OCI-LY3 (cell line): ENCODE data around the gene ERC1.

Experiments
- CTCF ChIP-seq: fragments of 200-600, 300-600 bp; sonication (generic); IDR thresholded peaks from 2 replicates; pipeline ENCODE4 v1.5.1; 2014; ENCODE audit warnings: antibody characterized with exemption, low read length, low read depth
- EZH2phosphoT487 ChIP-seq: fragments of 200-600 bp; shearing (Covaris generic); IDR thresholded peaks from 2 replicates; pipeline ENCODE4 v1.6.1; 2018; ENCODE audit warnings: antibody characterized with exemption, mixed run types, low read depth

DNA sequence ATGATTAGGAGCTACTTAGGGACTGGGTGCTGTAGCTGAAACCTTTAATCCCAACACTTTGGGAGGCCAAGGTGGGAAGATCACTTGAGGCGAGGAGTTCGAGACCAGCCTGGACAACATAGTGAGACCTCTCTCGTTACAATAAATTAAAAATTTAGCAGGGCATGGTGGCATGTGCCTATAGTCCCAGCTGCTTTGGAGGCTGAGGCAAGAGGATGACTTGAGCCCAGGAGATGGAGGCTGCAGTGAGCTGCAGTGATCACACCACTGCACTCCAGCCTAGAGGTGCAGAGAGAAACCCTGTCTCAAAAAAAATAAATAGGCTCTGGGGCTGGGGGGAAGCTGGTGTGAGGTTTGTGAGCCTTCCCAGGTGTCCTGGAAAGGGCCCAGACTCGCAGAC lies 506.1 kb downstream of the ERC1 start:
- TF ChIP-seq CTCF = no peak
- TF ChIP-seq EZH2phosphoT487 = no peak
